Ascending aorta (tissue), 2 donors: ENCODE data around the gene CD5L. TPM values are rescaled to one million over a fixed set of nuclear protein-coding genes. Genes with fewer than 3 reads are reported as not detected.

Source experiments
- DNase-seq, 2 donors: peaks; one replicate each; pipeline ENCODE4 v3.0.0-alpha.2; 2019; ENCODE audit warnings: low spot score in 2 of 2
- H3K27ac ChIP-seq, 2 donors: fragments of 200-600 bp; sonication (generic); one replicate each; pipeline ENCODE4 v1.5.1; 2016 to 2017; ENCODE audit warnings: mild to moderate bottlenecking in 1 of 2
- H3K27me3 ChIP-seq: fragments of 200-600 bp; sonication (generic); one replicate; pipeline ENCODE4 v1.5.1; 2017
- H3K36me3 ChIP-seq, 2 donors: fragments of 200-600 bp; sonication (generic); one replicate each; pipeline ENCODE4 v1.5.1; 2016
- H3K4me1 ChIP-seq, 2 donors: fragments of 200-600 bp; sonication (generic); one replicate each; pipeline ENCODE4 v1.5.1; 2016 to 2017; ENCODE audit warnings: mild to moderate bottlenecking in 1 of 2
- H3K4me3 ChIP-seq, 2 donors: fragments of 200-600 bp; sonication (generic); one replicate each; pipeline ENCODE4 v1.5.1; 2016 to 2017; ENCODE audit warnings: mild to moderate bottlenecking in 1 of 2
- H3K9me3 ChIP-seq, 2 donors: fragments of 200-600 bp; sonication (generic); one replicate each; pipeline ENCODE4 v1.5.1; 2016
- CTCF ChIP-seq, 3 experiments: fragments of 200-600 bp in 2 of 3; fragments of 450-650 bp in 1 of 3; sonication (generic) in 2 of 3; IDR thresholded peaks; one replicate each; pipeline ENCODE4 v1.5.1; 2016 to 2019; ENCODE audit warnings: antibody characterized with exemption in 3 of 3, mild to moderate bottlenecking in 1 of 3, moderate library complexity in 1 of 3
- intact Hi-C: fragments of 100-400 bp; cut with DNase I; formaldehyde crosslinking; loops from one replicate; pipeline ENCODE4 v1.15.1; 2023
- total RNA-seq: library from RNA; depleted of rRNA; stranded (reverse); fragments of >200 nt; gene quantifications from one replicate; pipeline ENCODE4 v1.1.0, GENCODE V29; 2016

CD5L gene
- total RNA-seq, 1 donor from 2014 or later = not detected

- Histone ChIP-seq H3K4me1 (no peaks in the 10 kb centered on the region), H3K27me3 (no peaks in the 10 kb centered on the region), H3K27ac (no peak overlapping the region), H3K36me3 (no peaks in the 10 kb centered on the region), H3K9me3 (no peaks in the 10 kb centered on the region), H3K4me3 (no peak overlapping the region)
- no peak for TF ChIP-seq CTCF (IDR thresholded peaks at IDR 0.05)
- no peak for DNase-seq
- intact Hi-C loops = no loop called here
Observed at GRCh38 chr1:157829711-157830110, 11.9 kb downstream of the CD5L start.

- no peak overlapping the region for H3K27ac ChIP-seq
- H3K36me3 ChIP-seq = no peaks in the 10 kb centered on the region
- no peak for DNase-seq
- no peak overlapping the region for H3K4me3 ChIP-seq
- intact Hi-C loops = no loop called here
- H3K27me3 ChIP-seq = no peaks in the 10 kb centered on the region
- H3K9me3 ChIP-seq = no peaks in the 10 kb centered on the region
- H3K4me1 ChIP-seq = no peaks in the 10 kb centered on the region
- no peak for TF ChIP-seq CTCF (IDR thresholded peaks at IDR 0.05)
Observed at GRCh38 chr1:157829210-157829609, 12.4 kb downstream of the CD5L start.

- intact Hi-C loops = no loop called here
- H3K27me3 ChIP-seq = no peaks in the 10 kb centered on the region
- H3K27ac ChIP-seq = no peak overlapping the region
- H3K4me3 ChIP-seq = no peak overlapping the region
- H3K36me3 ChIP-seq = no peaks in the 10 kb centered on the region
- no peak for DNase-seq
- H3K4me1 ChIP-seq = no peaks in the 10 kb centered on the region
- TF ChIP-seq CTCF (IDR thresholded peaks at IDR 0.05) = no peak
- H3K9me3 ChIP-seq = no peaks in the 10 kb centered on the region
Observed at GRCh38 chr1:157820299-157820698, 21.3 kb downstream of the CD5L start.

GRCh38 chr1:157819896-157820295 lies 21.7 kb downstream of the CD5L start, which contains the start of gene FCRL1:
TSS of gene FCRL1 (minus strand) at chr1:157820120. CDS start at chr1:157820037, 83 bp downstream.
- Histone ChIP-seq H3K4me3 (no peak within 1 kb of the TSS), H3K27me3 (no peaks in the 10 kb centered on the region), H3K4me1 (no peaks in the 10 kb centered on the region), H3K9me3 (no peaks in the 10 kb centered on the region), H3K36me3 (no peaks in the 10 kb centered on the region), H3K27ac (no peak within 1 kb of the TSS)
- no peak for DNase-seq
- TF ChIP-seq CTCF (IDR thresholded peaks at IDR 0.05) = no peak
- intact Hi-C loops = no loop called here

- Histone ChIP-seq H3K27me3 (no peaks in the 10 kb centered on the region), H3K9me3 (no peaks in the 10 kb centered on the region), H3K4me1 (no peaks in the 10 kb centered on the region), H3K36me3 (no peaks in the 10 kb centered on the region), H3K4me3 (no peak overlapping the region), H3K27ac (no peak overlapping the region)
- no peak for TF ChIP-seq CTCF (IDR thresholded peaks at IDR 0.05)
- intact Hi-C loops = no loop called here
- DNase-seq = no peak
Observed at GRCh38 chr1:157819215-157819614, 22.4 kb downstream of the CD5L start.

- H3K4me1 ChIP-seq = no peaks in the 10 kb centered on the region
- intact Hi-C loops = no loop called here
Observed at GRCh38 chr1:157813269-157813668, 28.3 kb downstream of the CD5L start.

More at GRCh38 chr1:157813269-157813668, 28.3 kb downstream of the CD5L start:
- Histone ChIP-seq H3K4me3 (no peak overlapping the region), H3K27me3 (no peaks in the 10 kb centered on the region), H3K9me3 (peaks cover 0 to 17% of the 10 kb centered on the region in 2 donors), H3K36me3 (no peaks in the 10 kb centered on the region), H3K27ac (no peak overlapping the region)
- DNase-seq = no peak
- no peak for TF ChIP-seq CTCF (IDR thresholded peaks at IDR 0.05)
